ENCODE measurements around the gene ROBO2.

Gene ROBO2

DNA sequence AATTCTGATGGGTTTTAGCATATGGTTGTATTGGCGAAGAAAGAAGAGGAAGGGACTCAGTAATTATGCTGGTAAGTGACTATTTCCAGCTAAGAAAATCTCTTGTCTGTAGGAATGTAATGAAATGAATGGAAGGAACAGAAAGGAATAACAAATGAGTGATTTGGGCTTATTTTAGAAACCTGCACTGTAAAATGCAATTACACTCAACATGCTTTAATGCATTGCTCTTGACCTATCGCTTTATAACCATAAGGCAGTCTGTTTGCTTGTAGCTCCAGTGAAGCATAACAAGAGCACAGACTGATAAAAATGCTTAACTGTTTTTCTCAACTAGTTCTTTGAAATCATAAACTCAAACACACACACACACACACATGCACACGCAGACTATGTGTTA lies 549.0 kb downstream of the ROBO2 start:
- POLR2A ChIA-PET: no interaction called here
- H3K4me1 ChIP-seq (ENCODE audit: control insufficient read depth, insufficient read depth, low read length): no peaks in the 10 kb centered on the region
- CTCF ChIA-PET: interaction anchor here (0.7 kb wide), 1 partner anchor 29 kb away, joined by 3 read pairs; no protein-coding TSS in a partner anchor

DNA sequence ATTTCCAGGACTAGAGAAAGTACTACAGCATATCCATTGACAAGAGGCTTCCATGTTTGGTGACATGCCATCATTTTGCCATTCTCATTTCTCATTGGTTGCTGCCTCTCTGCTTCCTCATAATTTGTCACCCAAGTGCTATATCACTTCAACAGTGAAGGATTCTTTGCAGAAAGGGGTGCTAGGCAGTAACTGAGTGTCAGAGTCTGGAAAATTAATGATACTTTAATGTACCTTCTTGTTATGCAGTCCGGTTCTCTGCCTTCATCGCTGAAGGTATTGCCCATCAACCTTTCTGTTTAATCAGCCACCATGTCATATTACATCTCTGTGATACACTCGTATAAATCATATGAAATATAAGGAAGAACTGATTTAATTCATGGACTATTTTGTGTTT lies 550.3 kb downstream of the ROBO2 start:
- Histone ChIP-seq H3K4me1 (ENCODE audit: control insufficient read depth, insufficient read depth, low read length) (no peaks in the 10 kb centered on the region), H3K4me3 (ENCODE audit: low read depth, low read length) (no peak overlapping the region), H3K27ac (ENCODE audit: extremely low read depth, low read depth, low read length) (no peak overlapping the region), H3K9me3 (ENCODE audit: control insufficient read depth, insufficient read depth, low read depth, low read length) (no peaks in the 10 kb centered on the region), H3K36me3 (ENCODE audit: control insufficient read depth in 2 of 2, insufficient read depth in 1 of 2, low read length in 2 of 2) (no peaks in the 10 kb centered on the region)
- POLR2A ChIA-PET: no interaction called here
- CTCF ChIA-PET: no interaction called here
- TF ChIP-seq ZNF266 (tag by site-specific recombination; IDR thresholded peaks at IDR 0.05; ENCODE audit: low read depth) (no peak), ZNF544 (tag by site-specific recombination; IDR thresholded peaks at IDR 0.05) (no peak), ZNF10 (tag by site-specific recombination; IDR thresholded peaks at IDR 0.05) (no peak), ZNF510 (tag by site-specific recombination; IDR thresholded peaks at IDR 0.05; ENCODE audit: insufficient replicate concordance) (no peak), ZNF155 (tag by site-specific recombination; IDR thresholded peaks at IDR 0.05) (no peak), OVOL3 (tag by site-specific recombination; IDR thresholded peaks at IDR 0.05) (no peak)
- TF ChIP-seq, protein P1, sequence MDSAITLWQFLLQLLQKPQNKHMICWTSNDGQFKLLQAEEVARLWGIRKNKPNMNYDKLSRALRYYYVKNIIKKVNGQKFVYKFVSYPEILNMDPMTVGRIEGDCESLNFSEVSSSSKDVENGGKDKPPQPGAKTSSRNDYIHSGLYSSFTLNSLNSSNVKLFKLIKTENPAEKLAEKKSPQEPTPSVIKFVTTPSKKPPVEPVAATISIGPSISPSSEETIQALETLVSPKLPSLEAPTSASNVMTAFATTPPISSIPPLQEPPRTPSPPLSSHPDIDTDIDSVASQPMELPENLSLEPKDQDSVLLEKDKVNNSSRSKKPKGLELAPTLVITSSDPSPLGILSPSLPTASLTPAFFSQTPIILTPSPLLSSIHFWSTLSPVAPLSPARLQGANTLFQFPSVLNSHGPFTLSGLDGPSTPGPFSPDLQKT (IDR thresholded peaks at IDR 0.05; ENCODE audit: borderline replicate concordance, low read depth, low read length): no peak

More for the DNA sequence above, 549.0 kb downstream of the ROBO2 start:
- Histone ChIP-seq H3K4me3 (ENCODE audit: low read depth, low read length) (no peak overlapping the region), H3K27ac (ENCODE audit: extremely low read depth, low read depth, low read length) (no peak overlapping the region), H3K9me3 (ENCODE audit: control insufficient read depth, insufficient read depth, low read depth, low read length) (no peaks in the 10 kb centered on the region), H3K36me3 (ENCODE audit: control insufficient read depth in 2 of 2, insufficient read depth in 1 of 2, low read length in 2 of 2) (no peaks in the 10 kb centered on the region)
- TF ChIP-seq ZNF548 (tag by site-specific recombination; IDR thresholded peaks at IDR 0.05) (no peak), ZNF473 (tag by site-specific recombination; IDR thresholded peaks at IDR 0.05) (no peak), ZNF48 (tag by site-specific recombination; IDR thresholded peaks at IDR 0.05) (no peak), ZNF585B (tag by site-specific recombination; IDR thresholded peaks at IDR 0.05) (no peak), ZBTB7A (tag by site-specific recombination; IDR thresholded peaks at IDR 0.05; ENCODE audit: low read depth) (no peak), ZNF514 (tag by site-specific recombination; IDR thresholded peaks at IDR 0.05) (no peak), ZNF654 (tag by site-specific recombination; IDR thresholded peaks at IDR 0.05; ENCODE audit: low read depth) (no peak), HOXA7 (CRISPR knock-in tag; IDR thresholded peaks at IDR 0.05; ENCODE audit: borderline replicate concordance) (no peak), ZNF626 (tag by site-specific recombination; IDR thresholded peaks at IDR 0.05) (no peak), ZNF37A (tag by site-specific recombination; IDR thresholded peaks at IDR 0.05) (no peak), ZNF169 (tag by site-specific recombination; IDR thresholded peaks at IDR 0.05) (no peak), ZNF19 (tag by site-specific recombination; IDR thresholded peaks at IDR 0.05; ENCODE audit: low read depth) (no peak), SP2 (tag by site-specific recombination; IDR thresholded peaks at IDR 0.05) (no peak), REPIN1 (tag by site-specific recombination; IDR thresholded peaks at IDR 0.05; ENCODE audit: low read depth) (no peak), ZNF133 (tag by site-specific recombination; IDR thresholded peaks at IDR 0.05) (no peak)
- TF ChIP-seq, protein P2, sequence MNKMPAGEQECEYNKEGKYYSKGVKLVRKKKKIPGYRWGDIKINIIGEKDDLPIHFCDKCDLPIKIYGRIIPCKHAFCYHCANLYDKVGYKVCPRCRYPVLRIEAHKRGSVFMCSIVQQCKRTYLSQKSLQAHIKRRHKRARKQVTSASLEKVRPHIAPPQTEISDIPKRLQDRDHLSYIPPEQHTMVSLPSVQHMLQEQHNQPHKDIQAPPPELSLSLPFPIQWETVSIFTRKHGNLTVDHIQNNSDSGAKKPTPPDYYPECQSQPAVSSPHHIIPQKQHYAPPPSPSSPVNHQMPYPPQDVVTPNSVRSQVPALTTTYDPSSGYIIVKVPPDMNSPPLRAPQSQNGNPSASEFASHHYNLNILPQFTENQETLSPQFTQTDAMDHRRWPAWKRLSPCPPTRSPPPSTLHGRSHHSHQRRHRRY (tag by site-specific recombination; IDR thresholded peaks at IDR 0.05): no peak
- TF ChIP-seq, protein P3, sequence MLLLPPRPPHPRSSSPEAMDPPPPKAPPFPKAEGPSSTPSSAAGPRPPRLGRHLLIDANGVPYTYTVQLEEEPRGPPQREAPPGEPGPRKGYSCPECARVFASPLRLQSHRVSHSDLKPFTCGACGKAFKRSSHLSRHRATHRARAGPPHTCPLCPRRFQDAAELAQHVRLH (tag by site-specific recombination; IDR thresholded peaks at IDR 0.05): no peak
- TF ChIP-seq, protein P4, sequence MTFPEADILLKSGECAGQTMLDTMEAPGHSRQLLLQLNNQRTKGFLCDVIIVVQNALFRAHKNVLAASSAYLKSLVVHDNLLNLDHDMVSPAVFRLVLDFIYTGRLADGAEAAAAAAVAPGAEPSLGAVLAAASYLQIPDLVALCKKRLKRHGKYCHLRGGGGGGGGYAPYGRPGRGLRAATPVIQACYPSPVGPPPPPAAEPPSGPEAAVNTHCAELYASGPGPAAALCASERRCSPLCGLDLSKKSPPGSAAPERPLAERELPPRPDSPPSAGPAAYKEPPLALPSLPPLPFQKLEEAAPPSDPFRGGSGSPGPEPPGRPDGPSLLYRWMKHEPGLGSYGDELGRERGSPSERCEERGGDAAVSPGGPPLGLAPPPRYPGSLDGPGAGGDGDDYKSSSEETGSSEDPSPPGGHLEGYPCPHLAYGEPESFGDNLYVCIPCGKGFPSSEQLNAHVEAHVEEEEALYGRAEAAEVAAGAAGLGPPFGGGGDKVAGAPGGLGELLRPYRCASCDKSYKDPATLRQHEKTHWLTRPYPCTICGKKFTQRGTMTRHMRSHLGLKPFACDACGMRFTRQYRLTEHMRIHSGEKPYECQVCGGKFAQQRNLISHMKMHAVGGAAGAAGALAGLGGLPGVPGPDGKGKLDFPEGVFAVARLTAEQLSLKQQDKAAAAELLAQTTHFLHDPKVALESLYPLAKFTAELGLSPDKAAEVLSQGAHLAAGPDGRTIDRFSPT (tag by site-specific recombination; IDR thresholded peaks at IDR 0.05): no peak
- TF ChIP-seq, protein P5, sequence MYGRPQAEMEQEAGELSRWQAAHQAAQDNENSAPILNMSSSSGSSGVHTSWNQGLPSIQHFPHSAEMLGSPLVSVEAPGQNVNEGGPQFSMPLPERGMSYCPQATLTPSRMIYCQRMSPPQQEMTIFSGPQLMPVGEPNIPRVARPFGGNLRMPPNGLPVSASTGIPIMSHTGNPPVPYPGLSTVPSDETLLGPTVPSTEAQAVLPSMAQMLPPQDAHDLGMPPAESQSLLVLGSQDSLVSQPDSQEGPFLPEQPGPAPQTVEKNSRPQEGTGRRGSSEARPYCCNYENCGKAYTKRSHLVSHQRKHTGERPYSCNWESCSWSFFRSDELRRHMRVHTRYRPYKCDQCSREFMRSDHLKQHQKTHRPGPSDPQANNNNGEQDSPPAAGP (tag by site-specific recombination; IDR thresholded peaks at IDR 0.05): no peak

Measured in HEK293 (cell line).